GM19328 (cell line): Measurements from ENCODE around the gene LARP6.

Source experiments
- ATAC-seq: cut with Tn5 transposase; IDR thresholded peaks from one replicate; pipeline ENCODE4 v1.9.1; 2021; ENCODE audit warnings: mild to moderate bottlenecking, moderate library complexity; ENCODE audit not compliant: unreplicated experiment

LARP6 gene

DNA sequence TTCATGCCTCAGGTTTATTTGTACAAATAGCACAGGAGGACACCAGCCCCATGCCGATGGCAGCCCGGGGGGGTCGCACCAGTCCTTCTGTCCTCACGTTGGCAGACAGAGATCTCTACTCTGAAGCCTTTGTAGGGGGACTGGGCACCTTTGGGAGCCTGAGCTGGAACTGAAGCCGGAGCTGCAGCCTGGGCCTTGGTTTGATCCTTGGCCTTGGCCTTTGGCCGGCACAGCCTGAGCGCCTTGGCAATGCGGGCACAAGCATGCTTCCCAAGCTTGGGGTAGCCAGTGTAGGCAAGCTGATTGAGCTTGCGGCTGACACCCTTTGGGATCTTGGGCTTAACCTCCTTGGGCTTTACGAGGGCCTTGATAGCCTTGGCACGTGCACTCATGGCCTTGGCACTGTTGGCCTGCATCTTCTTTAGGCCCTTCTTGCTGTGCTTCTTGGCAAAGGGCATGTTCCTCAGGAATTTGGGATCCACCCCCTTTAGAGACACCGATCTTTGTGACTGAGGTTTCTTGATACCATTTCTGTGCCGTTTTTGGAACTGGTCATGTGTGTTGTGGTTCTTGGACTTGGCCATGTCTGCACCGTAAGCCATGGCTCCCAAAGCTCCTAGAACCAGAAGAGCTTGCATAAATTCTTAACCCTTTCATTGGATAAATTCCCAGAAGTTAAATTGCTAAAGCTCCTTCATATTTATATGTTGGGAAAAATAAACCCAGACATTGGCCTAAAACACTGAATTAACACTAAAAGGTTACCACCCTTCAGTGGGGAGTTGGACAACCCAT is 57.2 kb downstream of the LARP6 start:
- no peak for ATAC-seq

DNA sequence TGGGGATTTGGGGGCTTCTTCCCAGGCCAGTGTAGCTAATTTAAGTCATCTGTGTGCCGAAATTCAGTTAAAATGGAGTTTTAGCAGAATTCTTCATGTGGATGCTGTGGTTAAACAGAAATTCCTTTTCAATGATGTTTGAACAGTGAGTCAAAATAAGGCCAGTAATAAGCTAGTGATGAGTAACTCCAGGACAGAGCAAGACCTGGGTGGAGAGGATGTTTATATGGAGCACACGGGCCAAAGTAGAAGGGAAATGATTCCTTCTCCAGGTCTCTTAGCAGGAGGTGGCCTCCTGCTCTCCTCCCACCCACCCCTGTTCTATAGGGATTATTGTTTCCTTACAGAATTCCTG is 58.7 kb downstream of the LARP6 start:
- no peak for ATAC-seq

DNA sequence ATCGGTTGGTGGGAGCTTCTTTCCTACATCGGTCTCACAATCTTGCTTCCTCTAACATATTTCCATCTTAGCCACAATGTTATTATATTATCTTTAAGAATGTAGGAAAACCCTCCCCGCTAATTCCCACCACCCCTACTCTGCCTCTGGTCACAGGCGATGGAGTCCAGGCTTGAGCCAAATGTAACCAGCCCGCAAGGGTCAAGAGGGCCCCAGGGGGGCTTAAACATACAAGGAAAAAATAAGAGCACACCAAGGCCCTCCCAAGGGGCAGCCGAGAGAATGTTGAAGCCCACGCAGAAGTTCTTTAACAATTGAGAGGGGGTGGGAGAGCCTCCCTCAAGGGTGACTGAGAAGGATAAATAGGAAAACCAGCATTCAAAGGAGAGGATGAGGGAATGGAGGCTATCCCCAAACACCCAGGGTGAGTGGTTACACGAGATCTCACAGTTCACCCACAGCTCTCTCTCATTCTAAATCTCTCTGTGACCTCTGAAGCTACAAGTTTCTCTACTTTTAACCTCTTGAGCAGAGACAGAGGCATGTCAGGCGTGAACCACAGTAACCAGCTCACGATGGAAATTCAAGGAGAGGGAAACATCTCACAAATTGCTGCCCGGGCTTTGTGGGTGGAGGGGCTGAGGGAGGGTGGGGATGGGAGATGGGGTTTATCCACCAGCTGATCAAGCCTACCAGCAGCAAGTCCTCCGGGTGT is 59.2 kb downstream of the LARP6 start:
- ATAC-seq, result no peak

DNA sequence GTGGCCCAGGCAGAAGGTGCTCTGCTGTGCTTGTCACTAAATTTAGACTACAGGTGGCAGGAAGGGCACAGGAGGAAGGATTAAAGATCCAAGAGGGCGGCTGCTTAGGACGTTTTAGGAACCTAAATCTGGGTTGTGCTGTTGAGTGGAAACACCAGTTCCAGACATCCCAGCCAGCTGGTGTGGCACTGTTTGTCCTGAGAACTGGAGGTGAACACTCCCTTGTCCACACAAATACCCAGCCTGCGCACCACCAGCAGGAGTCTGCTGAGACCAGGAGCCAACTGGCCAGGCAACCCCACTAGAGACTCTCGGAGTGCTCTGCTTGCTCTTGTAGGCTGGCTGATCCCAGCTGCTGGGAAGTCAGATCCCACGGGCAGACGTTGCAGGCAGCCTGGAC is 60.3 kb downstream of the LARP6 start:
- ATAC-seq, result no peak

DNA sequence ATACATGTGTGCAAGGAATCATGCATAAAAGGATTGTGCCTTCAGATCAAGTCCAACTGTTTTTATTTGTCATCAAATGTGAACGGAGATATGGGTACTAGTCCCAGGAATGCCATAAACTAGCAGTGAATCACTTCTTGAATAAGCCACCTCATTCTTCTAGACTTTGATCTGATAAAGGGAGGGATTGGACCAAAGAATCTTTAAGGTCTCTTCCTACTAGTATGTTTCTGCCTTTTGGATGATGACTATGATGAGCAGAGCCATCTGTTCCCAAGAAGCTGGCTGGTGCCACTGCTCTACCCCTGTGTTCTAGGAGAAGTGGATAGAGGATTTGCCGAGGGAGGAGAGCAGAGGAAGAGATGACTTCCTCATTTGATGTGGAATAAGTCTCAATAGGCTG is 61.8 kb downstream of the LARP6 start:
- no peak for ATAC-seq

DNA sequence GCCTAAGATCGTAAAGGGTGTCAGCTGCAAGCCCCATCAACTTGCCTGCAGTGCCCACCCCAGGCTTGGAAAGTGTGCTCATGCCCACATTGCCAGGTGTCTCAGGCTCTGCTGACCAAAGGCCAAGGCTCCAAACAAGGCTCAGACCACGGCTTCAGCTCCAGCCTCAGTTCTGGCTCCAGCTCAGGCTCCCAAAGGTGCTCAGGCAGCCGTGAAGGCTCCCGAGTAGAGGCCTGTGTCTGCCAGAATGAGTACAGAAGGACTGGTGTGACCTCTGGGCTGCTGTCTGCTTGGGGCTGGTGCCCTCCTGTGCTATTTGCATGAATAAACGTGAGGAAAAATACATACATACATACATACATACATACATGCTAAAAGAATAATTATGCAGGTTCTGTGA is 62.7 kb downstream of the LARP6 start:
- no peak for ATAC-seq

DNA sequence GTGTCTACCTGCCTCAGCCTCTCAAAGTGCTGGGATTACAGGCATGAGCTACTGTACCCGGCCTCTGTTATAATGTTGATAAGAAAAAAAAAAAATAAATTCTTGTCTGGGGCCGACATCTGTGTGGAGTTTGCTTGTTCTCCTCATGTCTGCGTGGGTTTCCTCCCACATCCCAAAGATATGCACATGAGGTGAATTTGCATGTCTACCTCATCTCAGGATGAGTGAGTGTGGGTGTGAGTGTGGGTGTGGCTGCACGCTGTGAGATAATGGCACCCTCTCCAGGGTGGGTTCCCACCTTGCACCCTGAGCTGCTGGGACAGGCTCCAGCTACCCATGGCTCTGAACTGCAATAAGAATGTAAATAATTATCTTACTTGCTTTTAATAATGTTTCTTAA is 64.7 kb downstream of the LARP6 start:
- no peak for ATAC-seq

DNA sequence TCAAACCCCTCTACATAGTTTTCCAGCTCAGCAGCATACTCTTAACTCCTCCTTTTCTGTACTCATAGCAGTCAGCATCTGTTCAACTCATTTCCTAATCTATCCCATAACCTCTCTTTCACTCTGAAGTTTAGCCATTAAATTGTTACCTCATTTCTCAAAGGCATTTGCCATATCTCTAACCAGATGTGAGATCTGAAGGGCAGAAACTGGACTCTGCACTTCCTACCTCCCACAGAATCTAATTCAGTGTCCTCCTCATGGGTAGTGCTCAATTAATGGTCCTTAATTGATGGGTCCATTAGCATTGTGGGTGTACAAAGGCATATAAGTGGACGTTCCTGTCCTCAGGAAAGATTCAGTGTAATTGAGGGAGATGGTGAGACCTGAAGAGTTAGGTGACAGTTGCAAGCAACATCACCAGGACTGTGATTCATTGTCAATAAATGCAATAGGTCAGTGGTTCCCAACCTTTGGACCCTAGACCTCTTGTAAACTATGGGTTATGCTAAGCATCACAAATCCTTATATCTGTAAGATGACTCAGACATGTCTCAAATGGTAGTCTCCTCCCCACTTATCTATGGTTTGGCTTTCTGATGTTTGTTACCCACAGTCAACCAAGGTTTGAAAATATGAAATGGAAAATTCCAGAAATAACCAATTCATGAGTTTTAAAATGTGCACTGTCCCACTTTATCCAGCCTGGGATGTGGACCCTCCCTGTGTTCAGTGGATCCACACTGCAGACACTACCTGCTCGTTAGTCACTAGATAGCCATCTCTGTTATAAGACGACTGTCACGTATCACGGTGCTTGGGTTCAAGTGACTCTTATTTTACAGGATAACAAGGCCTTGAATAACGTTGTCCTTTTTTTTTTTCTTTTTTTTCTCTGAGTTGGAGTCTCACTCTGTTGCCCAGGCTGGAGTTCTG is 65.6 kb downstream of the LARP6 start:
- ATAC-seq, result no peak

DNA sequence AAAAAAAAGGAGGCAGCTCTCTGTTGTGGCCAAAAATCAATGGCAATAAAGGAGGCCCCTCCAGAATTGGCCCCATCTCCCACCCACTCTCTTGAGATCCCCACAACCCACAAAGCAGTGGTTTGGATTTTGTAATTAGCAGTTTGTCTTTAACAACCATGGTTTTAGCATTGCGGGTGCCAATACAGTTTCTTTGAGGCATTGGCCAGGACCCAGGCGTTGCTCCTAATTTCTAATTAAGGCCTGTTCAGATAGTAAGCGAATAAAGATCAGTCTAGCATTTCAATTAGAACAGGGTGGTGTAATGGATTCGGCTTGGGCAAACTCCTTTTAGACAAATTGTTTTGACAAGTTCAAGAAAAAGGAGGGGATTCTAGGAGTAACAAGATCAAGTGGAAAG is 67.0 kb downstream of the LARP6 start:
- no peak for ATAC-seq

DNA sequence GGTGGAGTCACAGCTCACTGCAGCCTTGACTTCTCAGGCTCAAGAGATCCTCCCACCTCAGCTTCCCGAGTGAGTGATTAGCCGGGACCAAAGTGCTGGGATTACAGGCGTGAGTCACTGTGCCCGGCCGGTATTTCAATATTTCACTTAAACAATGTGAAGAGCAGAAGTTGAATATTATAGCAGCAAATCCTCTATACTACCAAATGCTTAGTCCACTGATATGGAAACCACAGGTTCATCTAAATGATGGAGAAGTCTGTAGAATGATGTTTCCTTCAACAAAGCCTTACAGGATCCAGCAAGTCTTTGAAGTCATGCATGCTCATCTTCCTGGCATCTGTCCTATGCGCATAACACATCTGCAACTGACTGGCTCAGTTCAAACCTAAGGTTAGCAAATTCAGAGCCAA is 70.3 kb downstream of the LARP6 start:
- ATAC-seq, result no peak

DNA sequence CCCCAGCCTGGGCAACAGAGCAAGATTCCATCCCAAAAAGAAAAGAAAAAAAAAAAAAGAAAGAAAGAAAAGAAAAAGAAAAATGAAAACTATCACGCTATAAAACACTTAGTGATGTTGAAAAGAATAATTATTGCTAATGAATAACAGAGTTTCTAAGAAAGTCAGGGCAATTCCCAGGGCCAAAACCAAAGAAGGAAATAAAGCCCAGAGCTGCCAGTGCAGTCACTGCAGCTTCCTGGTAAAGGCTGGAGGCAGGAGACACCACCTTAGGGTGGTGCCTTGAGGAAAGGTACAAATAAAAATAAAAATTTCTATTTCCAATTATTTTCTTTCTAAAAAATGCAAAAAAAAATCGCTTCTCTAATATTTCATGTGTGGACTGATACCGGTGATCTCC is 70.9 kb downstream of the LARP6 start:
- ATAC-seq, result no peak

DNA sequence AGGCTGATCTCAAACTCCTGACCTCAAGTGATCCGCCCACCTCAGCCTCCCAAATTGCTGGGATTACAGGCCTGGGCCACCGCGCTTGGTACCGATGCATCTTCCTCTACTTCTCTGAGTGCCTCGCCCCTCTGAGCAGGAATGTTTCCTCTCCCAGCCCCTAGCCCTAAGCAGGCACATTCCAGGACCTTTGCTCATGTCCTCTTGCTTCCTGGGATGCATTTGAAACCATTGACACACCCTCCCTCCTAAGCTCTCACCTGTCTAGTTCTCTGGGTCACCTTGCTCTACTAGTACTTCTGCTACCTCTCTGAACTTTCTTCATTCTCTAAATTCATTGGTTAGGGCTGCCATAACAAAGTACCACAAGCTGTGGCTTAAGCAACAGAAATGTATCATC is 72.7 kb downstream of the LARP6 start:
- ATAC-seq, result no peak
